Stromal cell of bone marrow (primary cell): ENCODE measurements around the gene CERK.
"Not testable (repeated sequence)": the region's sequence is repeated elsewhere in the genome, so short reads cannot be mapped to it uniquely, and the experiment has no call there.

ENCODE experiments used
- DNase-seq: peaks from one replicate; pipeline ENCODE4 v3.0.0-alpha.2; 2012; ENCODE audit warnings: low read depth

CERK gene

GRCh38 chr22:46737976-46738646 lies at the start of gene CERK:
CERK (minus strand) TSS chr22:46738252; CDS start chr22:46738148, 104 bp downstream.
- DNase-seq: peak; percentile 60

GRCh38 chr22:46783721-46784120 lies 45.7 kb upstream of the CERK start:
- no peak for DNase-seq

GRCh38 chr22:46782200-46782599 lies 44.1 kb upstream of the CERK start:
- DNase-seq: not testable (repeated sequence)

GRCh38 chr22:46781291-46781690 lies 43.2 kb upstream of the CERK start:
- no peak for DNase-seq

- no peak for DNase-seq
These were observed 42.4 kb upstream of the CERK start for GRCh38 chr22:46780453-46780852.

GRCh38 chr22:46779651-46780050 lies 41.6 kb upstream of the CERK start:
- DNase-seq: no peak

- no peak for DNase-seq
These were observed 41.0 kb upstream of the CERK start for GRCh38 chr22:46779023-46779422.

GRCh38 chr22:46777609-46777970 lies 39.5 kb upstream of the CERK start:
- no peak for DNase-seq

GRCh38 chr22:46776876-46777608 lies 39.0 kb upstream of the CERK start:
- no peak for DNase-seq

- no peak for DNase-seq
These were observed 38.1 kb upstream of the CERK start for GRCh38 chr22:46775850-46776826.

- DNase-seq: no peak
These were observed 37.2 kb upstream of the CERK start for GRCh38 chr22:46774980-46775849.

- DNase-seq: no peak
These were observed 36.4 kb upstream of the CERK start for GRCh38 chr22:46774253-46774979.

GRCh38 chr22:46773076-46773475 lies 35.0 kb upstream of the CERK start:
- no peak for DNase-seq

- DNase-seq: no peak
These were observed 32.7 kb upstream of the CERK start for GRCh38 chr22:46770726-46771125.

- no peak for DNase-seq
These were observed 32.1 kb upstream of the CERK start for GRCh38 chr22:46770151-46770641.

GRCh38 chr22:46769706-46770105 lies 31.7 kb upstream of the CERK start:
- no peak for DNase-seq

- no peak for DNase-seq
These were observed 31.2 kb upstream of the CERK start for GRCh38 chr22:46769191-46769675.

- no peak for DNase-seq
These were observed 29.4 kb upstream of the CERK start for GRCh38 chr22:46767249-46767985.

- no peak for DNase-seq
These were observed 28.6 kb upstream of the CERK start for GRCh38 chr22:46766611-46767010.
